WTC11 (cell line): ENCODE data around the gene DUSP15. TPM values are rescaled to one million over a fixed set of nuclear protein-coding genes. Genes with fewer than 3 reads are reported as not detected.

ENCODE experiments used
- ATAC-seq: fragments of 200-7000 bp; cut with Tn5 transposase; 2 replicates; pipeline ENCODE4 v1.10.0; 2021; ENCODE audit warnings: mild to moderate bottlenecking, moderate library complexity
- CTCF ChIA-PET: fragments of 300-600 bp; sonication (Branson Sonifier 250); formaldehyde crosslinking; loops from one replicate; lab custom pipeline; 2021; ENCODE audit warnings: antibody characterized with exemption; lab: Charles Lee
- POLR2A ChIA-PET: fragments of 350-600 bp; sonication (Branson Sonifier 250); formaldehyde crosslinking; loops from one replicate; lab custom pipeline; 2021; ENCODE audit warnings: antibody characterized with exemption; lab: Charles Lee
- DNase-seq: peaks from one replicate; pipeline ENCODE4 v3.0.0; 2021; ENCODE audit warnings: low spot score
- H3K27ac Mint-ChIP-seq: 2 replicates; pipeline ENCODE4 v1.8.0; 2021; ENCODE audit warnings: mixed read lengths
- H3K27me3 Mint-ChIP-seq: 2 replicates; pipeline ENCODE4 v1.8.0; 2021; ENCODE audit warnings: low read depth, mild to moderate bottlenecking, moderate library complexity, mixed read lengths
- H3K36me3 Mint-ChIP-seq: 2 replicates; pipeline ENCODE4 v1.8.0; 2021; ENCODE audit warnings: mixed read lengths
- H3K4me1 Mint-ChIP-seq: 2 replicates; pipeline ENCODE4 v1.8.0; 2022; ENCODE audit warnings: mixed read lengths
- H3K4me3 Mint-ChIP-seq: 2 replicates; pipeline ENCODE4 v1.8.0; 2021; ENCODE audit warnings: mild to moderate bottlenecking, moderate library complexity, mixed read lengths
- H3K9me3 Mint-ChIP-seq: 2 replicates; pipeline ENCODE4 v1.8.0; 2021; ENCODE audit warnings: mixed read lengths
- CREM ChIP-seq: sonication (generic); formaldehyde crosslinking; IDR thresholded peaks from 2 replicates; pipeline ENCODE4 v1.8.1; 2022; ENCODE audit warnings: mild to moderate bottlenecking, missing genetic modification reagents, moderate library complexity
- ETV6 ChIP-seq: sonication (generic); formaldehyde crosslinking; IDR thresholded peaks from 2 replicates; pipeline ENCODE4 v1.8.1; 2022; ENCODE audit warnings: mild to moderate bottlenecking, missing genetic modification reagents
- FOXJ3 ChIP-seq: sonication (generic); formaldehyde crosslinking; IDR thresholded peaks from 2 replicates; pipeline ENCODE4 v1.9.0; 2021; ENCODE audit warnings: missing genetic modification reagents, mild to moderate bottlenecking, borderline replicate concordance
- GABPB1 ChIP-seq: sonication (generic); formaldehyde crosslinking; IDR thresholded peaks from 2 replicates; pipeline ENCODE4 v1.8.1; 2023; ENCODE audit warnings: mild to moderate bottlenecking, missing genetic modification reagents
- GTF2I ChIP-seq: fragments of 250-450 bp; sonication (Bioruptor Pico); conservative IDR thresholded peaks from 2 replicates; pipeline ENCODE4 v1.4.0; 2021; ENCODE audit warnings: mild to moderate bottlenecking
- MYBL2 ChIP-seq: sonication (generic); formaldehyde crosslinking; IDR thresholded peaks from 2 replicates; pipeline ENCODE4 v1.8.1; 2023; ENCODE audit warnings: mild to moderate bottlenecking, moderate library complexity, missing genetic modification reagents
- NFATC4 ChIP-seq: fragments of 250-450 bp; sonication (Bioruptor Pico); IDR thresholded peaks from 2 replicates; pipeline ENCODE4 v1.9.0; 2021; ENCODE audit warnings: mild to moderate bottlenecking
- NFE2L1 ChIP-seq: sonication (generic); formaldehyde crosslinking; IDR thresholded peaks from 2 replicates; pipeline ENCODE4 v1.8.1; 2023; ENCODE audit warnings: missing genetic modification reagents
- NR3C1 ChIP-seq: sonication (generic); formaldehyde crosslinking; conservative IDR thresholded peaks from 2 replicates; pipeline ENCODE4 v1.8.1; 2023; ENCODE audit warnings: low read depth, mild to moderate bottlenecking, missing genetic modification reagents
- OVOL2 ChIP-seq: fragments of 250-450 bp; sonication (Bioruptor Pico); IDR thresholded peaks from 2 replicates; pipeline ENCODE4 v1.9.0; 2021; ENCODE audit warnings: mild to moderate bottlenecking, borderline replicate concordance
- SMAD3 ChIP-seq: sonication (generic); formaldehyde crosslinking; IDR thresholded peaks from 2 replicates; pipeline ENCODE4 v1.8.0; 2022; ENCODE audit warnings: missing genetic modification reagents, mild to moderate bottlenecking, borderline replicate concordance
- SP1 ChIP-seq: sonication (generic); formaldehyde crosslinking; conservative IDR thresholded peaks from 2 replicates; pipeline ENCODE4 v1.8.1; 2022; ENCODE audit warnings: missing genetic modification reagents
- ZNF219 ChIP-seq: sonication (generic); formaldehyde crosslinking; IDR thresholded peaks from 2 replicates; pipeline ENCODE4 v1.8.0; 2023; ENCODE audit warnings: missing genetic modification reagents, mild to moderate bottlenecking, borderline replicate concordance
- ZNF396 ChIP-seq: fragments of 250-450 bp; sonication (Bioruptor Pico); IDR thresholded peaks from 2 replicates; pipeline ENCODE4 v1.8.0; 2021; ENCODE audit warnings: mild to moderate bottlenecking, moderate library complexity, borderline replicate concordance
- ZNF416 ChIP-seq: fragments of 250-450 bp; sonication (Bioruptor Pico); IDR thresholded peaks from 2 replicates; pipeline ENCODE4 v1.9.0; 2021; ENCODE audit warnings: mild to moderate bottlenecking, inconsistent platforms
- total RNA-seq: library from RNA; stranded (reverse); gene quantifications from 3 replicates; pipeline ENCODE4 v1.2.3, GENCODE V29; 2021
- TF ChIP-seq, protein P1 (sequence below): sonication (generic); formaldehyde crosslinking; IDR thresholded peaks from 2 replicates; pipeline ENCODE4 v1.8.1; 2022; ENCODE audit warnings: low read depth, missing genetic modification reagents, borderline replicate concordance
- TF ChIP-seq, protein P2 (sequence below): fragments of 250-450 bp; sonication (Bioruptor Pico); IDR thresholded peaks from 2 replicates; pipeline ENCODE4 v1.9.0; 2021; ENCODE audit warnings: moderate library complexity, mild to moderate bottlenecking, inconsistent platforms, borderline replicate concordance
- TF ChIP-seq, protein P3 (sequence below): fragments of 250-450 bp; sonication (Bioruptor Pico); conservative IDR thresholded peaks from 2 replicates; pipeline ENCODE4 v1.9.0; 2021; ENCODE audit warnings: mild to moderate bottlenecking
- TF ChIP-seq, protein P4 (sequence below): sonication (generic); formaldehyde crosslinking; conservative IDR thresholded peaks from 2 replicates; pipeline ENCODE4 v1.8.1; 2023; ENCODE audit warnings: mild to moderate bottlenecking, low read depth, missing genetic modification reagents, moderate library complexity
- TF ChIP-seq, protein P5 (sequence below): sonication (generic); formaldehyde crosslinking; IDR thresholded peaks from 2 replicates; pipeline ENCODE4 v1.8.0; 2022; ENCODE audit warnings: mild to moderate bottlenecking, missing genetic modification reagents

Gene DUSP15
- total RNA-seq, 1 experiment from 2014 or later: 1.7 TPM

DNA sequence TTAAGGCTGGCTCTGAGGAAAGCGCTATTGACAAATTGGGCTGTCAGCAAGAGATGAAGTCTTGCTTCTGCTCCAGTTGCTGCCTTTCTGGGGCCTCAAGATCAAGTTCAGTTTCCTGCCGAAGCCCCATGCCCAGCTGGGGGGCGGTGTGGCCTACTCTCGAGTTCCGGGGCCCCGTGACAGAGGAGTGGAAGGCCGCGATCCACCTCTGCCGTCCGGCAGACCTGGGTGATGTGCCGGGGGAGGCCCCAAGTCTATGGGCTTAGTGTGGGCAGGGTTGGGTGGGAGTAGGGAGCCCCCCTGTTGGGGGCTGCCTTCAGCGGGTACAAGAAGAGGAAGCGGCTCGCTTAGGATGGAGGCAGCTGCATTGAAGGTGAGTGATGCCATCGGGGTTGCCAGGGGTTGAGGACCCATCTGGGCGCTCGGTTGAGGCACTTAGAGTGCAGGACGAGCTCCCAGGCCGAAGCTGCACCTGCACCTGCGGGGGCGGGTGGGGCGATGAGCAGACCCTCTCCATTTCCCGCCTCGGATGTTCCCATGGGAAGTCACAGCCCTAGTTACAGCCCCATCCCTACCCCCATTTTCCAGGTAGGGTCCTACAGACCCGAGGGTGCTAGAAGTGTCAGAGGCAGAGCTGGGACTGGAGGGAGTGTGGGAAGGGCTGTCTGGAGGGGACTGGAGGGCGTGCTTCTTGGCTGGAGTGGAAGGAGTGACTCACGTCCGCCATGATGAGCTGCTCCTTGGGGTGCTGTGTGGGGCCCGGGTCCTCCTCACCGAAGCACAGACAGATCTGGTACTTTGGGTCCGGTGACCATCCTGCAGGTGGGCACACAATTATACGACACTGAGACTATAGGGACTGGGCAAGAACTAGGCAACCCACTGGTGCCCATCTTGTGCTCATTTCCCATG is 22.0 kb downstream of the DUSP15 start:
- CTCF ChIA-PET: interaction anchor here (0.6 to 3.9 kb wide), 7 partner anchors 10 to 308 kb away, joined by 3 to 38 read pairs (median 4); no protein-coding TSS in a partner anchor
- no peak for DNase-seq
- TF ChIP-seq ZNF219 (no peak), NR3C1 (CRISPR knock-in tag) (no peak), FOXJ3 (CRISPR knock-in tag) (no peak), ZNF396 (CRISPR knock-in tag) (no peak), SP1 (CRISPR knock-in tag) (no peak), CREM (CRISPR knock-in tag) (no peak), NFE2L1 (CRISPR knock-in tag) (no peak), NFATC4 (CRISPR knock-in tag) (no peak), ZNF416 (CRISPR knock-in tag) (no peak), OVOL2 (CRISPR knock-in tag) (no peak), GTF2I (CRISPR knock-in tag) (no peak), MYBL2 (CRISPR knock-in tag) (no peak), GABPB1 (CRISPR knock-in tag) (no peak), ETV6 (CRISPR knock-in tag) (no peak), SMAD3 (CRISPR knock-in tag) (no peak)
- TF ChIP-seq, protein P1, sequence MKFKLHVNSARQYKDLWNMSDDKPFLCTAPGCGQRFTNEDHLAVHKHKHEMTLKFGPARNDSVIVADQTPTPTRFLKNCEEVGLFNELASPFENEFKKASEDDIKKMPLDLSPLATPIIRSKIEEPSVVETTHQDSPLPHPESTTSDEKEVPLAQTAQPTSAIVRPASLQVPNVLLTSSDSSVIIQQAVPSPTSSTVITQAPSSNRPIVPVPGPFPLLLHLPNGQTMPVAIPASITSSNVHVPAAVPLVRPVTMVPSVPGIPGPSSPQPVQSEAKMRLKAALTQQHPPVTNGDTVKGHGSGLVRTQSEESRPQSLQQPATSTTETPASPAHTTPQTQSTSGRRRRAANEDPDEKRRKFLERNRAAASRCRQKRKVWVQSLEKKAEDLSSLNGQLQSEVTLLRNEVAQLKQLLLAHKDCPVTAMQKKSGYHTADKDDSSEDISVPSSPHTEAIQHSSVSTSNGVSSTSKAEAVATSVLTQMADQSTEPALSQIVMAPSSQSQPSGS (CRISPR knock-in tag): no peak
- TF ChIP-seq, protein P2, sequence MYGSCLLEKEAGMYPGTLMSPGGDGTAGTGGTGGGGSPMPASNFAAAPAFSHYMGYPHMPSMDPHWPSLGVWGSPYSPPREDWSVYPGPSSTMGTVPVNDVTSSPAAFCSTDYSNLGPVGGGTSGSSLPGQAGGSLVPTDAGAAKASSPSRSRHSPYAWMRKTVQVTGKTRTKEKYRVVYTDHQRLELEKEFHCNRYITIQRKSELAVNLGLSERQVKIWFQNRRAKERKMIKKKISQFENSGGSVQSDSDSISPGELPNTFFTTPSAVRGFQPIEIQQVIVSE (CRISPR knock-in tag): no peak
- TF ChIP-seq, protein P3, sequence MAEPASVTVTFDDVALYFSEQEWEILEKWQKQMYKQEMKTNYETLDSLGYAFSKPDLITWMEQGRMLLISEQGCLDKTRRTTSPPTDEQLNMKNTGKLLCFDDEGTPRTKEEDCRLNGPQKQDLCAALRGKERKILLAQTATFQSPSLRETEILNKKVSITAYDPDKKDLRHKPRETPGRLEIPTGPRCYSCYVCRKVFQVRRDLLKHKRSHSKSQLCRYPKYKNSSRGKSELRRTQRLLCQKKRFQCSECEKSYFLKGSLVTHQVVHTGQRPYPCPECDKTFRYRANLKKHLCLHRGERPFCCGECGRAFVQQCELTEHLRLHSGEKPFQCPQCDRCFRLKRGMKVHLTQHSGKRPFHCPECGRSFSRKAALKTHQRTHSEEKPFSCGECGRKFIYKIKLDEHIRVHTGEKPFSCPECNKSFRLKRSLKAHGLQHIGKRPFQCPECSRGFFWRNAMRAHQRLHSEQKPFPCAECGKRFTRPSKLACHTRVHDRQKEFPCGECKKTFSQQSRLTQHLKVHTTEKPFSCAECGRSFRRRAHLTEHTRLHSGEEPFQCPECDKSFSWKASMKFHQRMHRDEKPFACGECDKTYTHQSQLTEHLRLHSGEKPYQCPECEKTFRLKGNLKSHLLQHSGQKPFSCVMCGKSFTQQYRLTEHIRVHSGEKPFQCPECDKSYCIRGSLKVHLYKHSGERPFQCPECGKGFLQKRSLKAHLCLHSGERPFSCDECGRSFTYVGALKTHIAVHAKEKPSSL (CRISPR knock-in tag): no peak
- TF ChIP-seq, protein P4, sequence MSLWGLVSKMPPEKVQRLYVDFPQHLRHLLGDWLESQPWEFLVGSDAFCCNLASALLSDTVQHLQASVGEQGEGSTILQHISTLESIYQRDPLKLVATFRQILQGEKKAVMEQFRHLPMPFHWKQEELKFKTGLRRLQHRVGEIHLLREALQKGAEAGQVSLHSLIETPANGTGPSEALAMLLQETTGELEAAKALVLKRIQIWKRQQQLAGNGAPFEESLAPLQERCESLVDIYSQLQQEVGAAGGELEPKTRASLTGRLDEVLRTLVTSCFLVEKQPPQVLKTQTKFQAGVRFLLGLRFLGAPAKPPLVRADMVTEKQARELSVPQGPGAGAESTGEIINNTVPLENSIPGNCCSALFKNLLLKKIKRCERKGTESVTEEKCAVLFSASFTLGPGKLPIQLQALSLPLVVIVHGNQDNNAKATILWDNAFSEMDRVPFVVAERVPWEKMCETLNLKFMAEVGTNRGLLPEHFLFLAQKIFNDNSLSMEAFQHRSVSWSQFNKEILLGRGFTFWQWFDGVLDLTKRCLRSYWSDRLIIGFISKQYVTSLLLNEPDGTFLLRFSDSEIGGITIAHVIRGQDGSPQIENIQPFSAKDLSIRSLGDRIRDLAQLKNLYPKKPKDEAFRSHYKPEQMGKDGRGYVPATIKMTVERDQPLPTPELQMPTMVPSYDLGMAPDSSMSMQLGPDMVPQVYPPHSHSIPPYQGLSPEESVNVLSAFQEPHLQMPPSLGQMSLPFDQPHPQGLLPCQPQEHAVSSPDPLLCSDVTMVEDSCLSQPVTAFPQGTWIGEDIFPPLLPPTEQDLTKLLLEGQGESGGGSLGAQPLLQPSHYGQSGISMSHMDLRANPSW: no peak
- TF ChIP-seq, protein P5, sequence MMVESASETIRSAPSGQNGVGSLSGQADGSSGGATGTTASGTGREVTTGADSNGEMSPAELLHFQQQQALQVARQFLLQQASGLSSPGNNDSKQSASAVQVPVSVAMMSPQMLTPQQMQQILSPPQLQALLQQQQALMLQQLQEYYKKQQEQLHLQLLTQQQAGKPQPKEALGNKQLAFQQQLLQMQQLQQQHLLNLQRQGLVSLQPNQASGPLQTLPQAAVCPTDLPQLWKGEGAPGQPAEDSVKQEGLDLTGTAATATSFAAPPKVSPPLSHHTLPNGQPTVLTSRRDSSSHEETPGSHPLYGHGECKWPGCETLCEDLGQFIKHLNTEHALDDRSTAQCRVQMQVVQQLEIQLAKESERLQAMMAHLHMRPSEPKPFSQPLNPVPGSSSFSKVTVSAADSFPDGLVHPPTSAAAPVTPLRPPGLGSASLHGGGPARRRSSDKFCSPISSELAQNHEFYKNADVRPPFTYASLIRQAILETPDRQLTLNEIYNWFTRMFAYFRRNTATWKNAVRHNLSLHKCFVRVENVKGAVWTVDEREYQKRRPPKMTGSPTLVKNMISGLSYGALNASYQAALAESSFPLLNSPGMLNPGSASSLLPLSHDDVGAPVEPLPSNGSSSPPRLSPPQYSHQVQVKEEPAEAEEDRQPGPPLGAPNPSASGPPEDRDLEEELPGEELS (CRISPR knock-in tag): no peak
- Mint-ChIP-seq H3K4me3 (no peak overlapping the region), H3K36me3 (no peaks in the 10 kb centered on the region), H3K27me3 (peaks cover 40% of the 10 kb centered on the region), H3K27ac (no peak overlapping the region), H3K9me3 (no peaks in the 10 kb centered on the region), H3K4me1 (peaks cover 7% of the 10 kb centered on the region; the same call in 1 of the 2 replicates)
- ATAC-seq: no peak
- POLR2A ChIA-PET: no interaction called here
